Glutamatergic neuron (in vitro differentiated cells): ENCODE data around the gene PCTP. TPM values are rescaled to one million over a fixed set of nuclear protein-coding genes. Genes with fewer than 3 reads are reported as not detected.

Experiments
- DNase-seq: peaks from one replicate; pipeline ENCODE4 v3.0.0; 2022
- H3K27ac Mint-ChIP-seq: one replicate; pipeline ENCODE4 v1.8.0; 2020; ENCODE audit warnings: mild to moderate bottlenecking, mixed read lengths, inconsistent platforms; ENCODE audit not compliant: unreplicated experiment
- H3K27me3 Mint-ChIP-seq: one replicate; pipeline ENCODE4 v1.8.0; 2020; ENCODE audit warnings: mild to moderate bottlenecking, moderate library complexity, mixed read lengths, inconsistent platforms; ENCODE audit not compliant: unreplicated experiment
- H3K36me3 Mint-ChIP-seq: one replicate; pipeline ENCODE4 v1.8.0; 2020; ENCODE audit warnings: mild to moderate bottlenecking, mixed read lengths, inconsistent platforms; ENCODE audit not compliant: unreplicated experiment
- H3K4me1 Mint-ChIP-seq: one replicate; pipeline ENCODE4 v1.8.0; 2020; ENCODE audit warnings: mild to moderate bottlenecking, low read depth, mixed read lengths, inconsistent platforms; ENCODE audit not compliant: unreplicated experiment
- H3K4me3 Mint-ChIP-seq: one replicate; pipeline ENCODE4 v1.8.0; 2020; ENCODE audit warnings: mild to moderate bottlenecking, mixed read lengths, inconsistent platforms; ENCODE audit not compliant: unreplicated experiment
- H3K9me3 Mint-ChIP-seq: one replicate; pipeline ENCODE4 v1.8.0; 2020; ENCODE audit warnings: mild to moderate bottlenecking, moderate library complexity, mixed read lengths, inconsistent platforms; ENCODE audit not compliant: unreplicated experiment
- total RNA-seq: library from RNA; stranded (reverse); fragmentation: NEBNext Ultra II Directional; extraction: Animal tissue kit (Norgen Biotek cat#: 25700); gene quantifications from one replicate; pipeline ENCODE4 v1.2.1, GENCODE V29; 2021; ENCODE audit not compliant: unreplicated experiment
- TF ChIP-seq, protein P1 (sequence below): fragments of 200-600 bp; sonication (generic); IDR thresholded peaks from one replicate; pipeline ENCODE4 v1.5.0; 2021; ENCODE audit not compliant: partially characterized antibody, unreplicated experiment

PCTP gene
- total RNA-seq, 1 donor from 2014 or later: 20.5 TPM

- TF ChIP-seq, protein P1, sequence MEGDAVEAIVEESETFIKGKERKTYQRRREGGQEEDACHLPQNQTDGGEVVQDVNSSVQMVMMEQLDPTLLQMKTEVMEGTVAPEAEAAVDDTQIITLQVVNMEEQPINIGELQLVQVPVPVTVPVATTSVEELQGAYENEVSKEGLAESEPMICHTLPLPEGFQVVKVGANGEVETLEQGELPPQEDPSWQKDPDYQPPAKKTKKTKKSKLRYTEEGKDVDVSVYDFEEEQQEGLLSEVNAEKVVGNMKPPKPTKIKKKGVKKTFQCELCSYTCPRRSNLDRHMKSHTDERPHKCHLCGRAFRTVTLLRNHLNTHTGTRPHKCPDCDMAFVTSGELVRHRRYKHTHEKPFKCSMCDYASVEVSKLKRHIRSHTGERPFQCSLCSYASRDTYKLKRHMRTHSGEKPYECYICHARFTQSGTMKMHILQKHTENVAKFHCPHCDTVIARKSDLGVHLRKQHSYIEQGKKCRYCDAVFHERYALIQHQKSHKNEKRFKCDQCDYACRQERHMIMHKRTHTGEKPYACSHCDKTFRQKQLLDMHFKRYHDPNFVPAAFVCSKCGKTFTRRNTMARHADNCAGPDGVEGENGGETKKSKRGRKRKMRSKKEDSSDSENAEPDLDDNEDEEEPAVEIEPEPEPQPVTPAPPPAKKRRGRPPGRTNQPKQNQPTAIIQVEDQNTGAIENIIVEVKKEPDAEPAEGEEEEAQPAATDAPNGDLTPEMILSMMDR: no peak
- Mint-ChIP-seq H3K27ac (no peak overlapping the region), H3K4me1 (no peaks in the 10 kb centered on the region), H3K27me3 (peaks cover 2% of the 10 kb centered on the region), H3K36me3 (peaks cover 5% of the 10 kb centered on the region), H3K9me3 (peaks cover 2% of the 10 kb centered on the region), H3K4me3 (no peak overlapping the region)
- DNase-seq: no peak
Observed at GRCh38 chr17:55818451-55819375, 67.9 kb downstream of the PCTP start.

GRCh38 chr17:55820675-55821074, 69.8 kb downstream of the PCTP start:
- no peak overlapping the region for H3K4me3 Mint-ChIP-seq
- TF ChIP-seq, protein P1: no peak
- H3K4me1 Mint-ChIP-seq: no peaks in the 10 kb centered on the region
- peaks cover 3% of the 10 kb centered on the region for H3K27me3 Mint-ChIP-seq
- no peak overlapping the region for H3K27ac Mint-ChIP-seq
- no peak for DNase-seq
- H3K36me3 Mint-ChIP-seq: peaks cover 5% of the 10 kb centered on the region
- peaks cover 2% of the 10 kb centered on the region for H3K9me3 Mint-ChIP-seq

DNA sequence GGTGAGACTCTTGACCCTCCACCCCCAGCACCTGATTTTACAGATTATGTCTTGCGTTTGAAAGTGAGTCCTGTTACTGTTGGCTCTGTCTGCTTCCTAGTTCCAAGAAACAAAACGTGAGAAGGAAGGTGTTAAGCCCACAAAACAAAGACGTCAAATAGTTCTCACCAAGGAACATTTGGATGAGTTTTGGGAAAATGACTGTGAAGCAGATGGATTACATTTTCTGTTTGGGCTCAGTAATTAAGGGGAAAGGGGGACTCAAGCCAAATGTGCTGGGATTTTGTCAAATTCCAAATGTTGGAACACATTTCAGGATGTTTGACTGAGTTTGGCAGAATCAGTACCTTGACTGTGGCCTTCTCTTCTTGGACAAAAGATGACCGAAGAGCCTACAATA, 71.2 kb downstream of the PCTP start:
- no peak for DNase-seq
- H3K9me3 Mint-ChIP-seq: peaks cover 2% of the 10 kb centered on the region
- H3K27ac Mint-ChIP-seq: no peak overlapping the region
- peaks cover 4% of the 10 kb centered on the region for H3K27me3 Mint-ChIP-seq
- no peaks in the 10 kb centered on the region for H3K4me1 Mint-ChIP-seq
- TF ChIP-seq, protein P1: no peak
- H3K4me3 Mint-ChIP-seq: no peak overlapping the region
- H3K36me3 Mint-ChIP-seq: peaks cover 5% of the 10 kb centered on the region

GRCh38 chr17:55825213-55825612, 74.4 kb downstream of the PCTP start:
- Mint-ChIP-seq H3K4me3 (no peak overlapping the region), H3K4me1 (peaks cover 3% of the 10 kb centered on the region), H3K36me3 (no peaks in the 10 kb centered on the region), H3K9me3 (peaks cover 2% of the 10 kb centered on the region), H3K27me3 (peaks cover 2% of the 10 kb centered on the region), H3K27ac (no peak overlapping the region)
- TF ChIP-seq, protein P1: no peak
- DNase-seq: no peak

Other genes with a start within 250 kb of the PCTP start
- not detected for gene SMIM36, start 239.6 kb upstream of the PCTP start, total RNA-seq
- gene TMEM100, start 28.2 kb upstream of the PCTP start, total RNA-seq: 1.4 TPM